Measurements from ENCODE around the gene COMMD10. TPM values are rescaled to one million over a fixed set of nuclear protein-coding genes. Genes with fewer than 3 reads are reported as not detected.

The COMMD10 gene
- total and polyA plus RNA-seq, 2 of the 8 experiments (the other 6 are each of a cell fraction or from before 2014, with no cell fraction given) = 16.5 to 43.4 TPM

- H2AFZ ChIP-seq (ENCODE audit: low read length) = no peak overlapping the region
- no peak overlapping the region for H2BK120ac ChIP-seq (replicated peaks; ENCODE audit: low read depth, low read length)
- no peak overlapping the region for H3K56ac ChIP-seq (replicated peaks; ENCODE audit: insufficient read length, low read depth, low read length)
- H3K4me2 ChIP-seq (ENCODE audit: insufficient read depth in 1 of 2, low read depth in 2 of 2, low read length in 2 of 2) = no peak overlapping the region
- H3K79me2 ChIP-seq (ENCODE audit: control insufficient read depth in 1 of 2, insufficient read depth in 2 of 2, low read length in 2 of 2) = no peaks in the 10 kb centered on the region
- H3K9ac ChIP-seq (replicated peaks in 1 of 4; ENCODE audit: extremely low read depth in 1 of 4, low read depth in 3 of 4, low read length in 3 of 4) = no peak overlapping the region
- no peaks in the 10 kb centered on the region for H3K4me1 ChIP-seq (replicated peaks in 1 of 4; ENCODE audit: control insufficient read depth in 3 of 4, insufficient read depth in 4 of 4, low read length in 3 of 4)
- H3K9me3 ChIP-seq (ENCODE audit: insufficient read depth in 2 of 2, low read depth in 1 of 2, low read length in 1 of 2) = no peaks in the 10 kb centered on the region; a peak in 1 of 4 replicates
- H3K14ac ChIP-seq (ENCODE audit: insufficient read length) = no peak overlapping the region
- no peak overlapping the region for H3K4me3 ChIP-seq (ENCODE audit: extremely low read depth in 1 of 4, insufficient read depth in 2 of 4, low read depth in 3 of 4, low read length in 4 of 4)
- H3K27ac ChIP-seq (ENCODE audit: low read depth, low read length) = no peak overlapping the region
- no peak for TF ChIP-seq SRF (IDR thresholded peaks at IDR 0.05; ENCODE audit: low read depth, low read length)
- TF ChIP-seq SAP30 (IDR thresholded peaks at IDR 0.05; ENCODE audit: insufficient read depth, insufficient replicate concordance, low read length) = no peak
- no peak for TF ChIP-seq POLR2AphosphoS5 (IDR thresholded peaks at IDR 0.05; ENCODE audit: low read depth, low read length)
- TF ChIP-seq, protein P1, sequence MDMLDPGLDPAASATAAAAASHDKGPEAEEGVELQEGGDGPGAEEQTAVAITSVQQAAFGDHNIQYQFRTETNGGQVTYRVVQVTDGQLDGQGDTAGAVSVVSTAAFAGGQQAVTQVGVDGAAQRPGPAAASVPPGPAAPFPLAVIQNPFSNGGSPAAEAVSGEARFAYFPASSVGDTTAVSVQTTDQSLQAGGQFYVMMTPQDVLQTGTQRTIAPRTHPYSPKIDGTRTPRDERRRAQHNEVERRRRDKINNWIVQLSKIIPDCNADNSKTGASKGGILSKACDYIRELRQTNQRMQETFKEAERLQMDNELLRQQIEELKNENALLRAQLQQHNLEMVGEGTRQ (IDR thresholded peaks at IDR 0.05; ENCODE audit: low read length) = no peak
- TF ChIP-seq RFX5 (IDR thresholded peaks at IDR 0.05; ENCODE audit: borderline replicate concordance, low read depth, low read length) = no peak
- TF ChIP-seq SP4 (IDR thresholded peaks at IDR 0.05; ENCODE audit: low read length) = no peak
- TF ChIP-seq KDM1A (IDR thresholded peaks at IDR 0.05; ENCODE audit: borderline replicate concordance, low read length) = no peak
- TF ChIP-seq NANOG (IDR thresholded peaks at IDR 0.05; ENCODE audit: insufficient read depth, low read depth, low read length, poor library complexity, severe bottlenecking) = no peak
- no peak for TF ChIP-seq RXRA (IDR thresholded peaks at IDR 0.05; ENCODE audit: insufficient read depth, low read depth, low read length)
- no peak for TF ChIP-seq CHD1 (IDR thresholded peaks at IDR 0.05; ENCODE audit: low read depth, low read length)
- no peak for TF ChIP-seq RBBP5 (IDR thresholded peaks at IDR 0.05; ENCODE audit: borderline replicate concordance, low read depth, low read length)
- no peak for TF ChIP-seq EP300 (IDR thresholded peaks at IDR 0.05; ENCODE audit: borderline replicate concordance in 1 of 2, low read depth in 2 of 2, low read length in 2 of 2)
- H4K5ac ChIP-seq (ENCODE audit: insufficient read length, low read depth, low read length) = no peak overlapping the region
- no peak overlapping the region for H3K4ac ChIP-seq (replicated peaks; ENCODE audit: insufficient read length, low read depth, low read length)
- H3K27me3 ChIP-seq (replicated peaks in 1 of 4; ENCODE audit: control insufficient read depth in 3 of 4, extremely low read depth in 1 of 4, insufficient read depth in 3 of 4, low read length in 3 of 4) = no peaks in the 10 kb centered on the region
- no peak overlapping the region for H4K91ac ChIP-seq (replicated peaks; ENCODE audit: insufficient read length, low read length)
- H2BK20ac ChIP-seq (ENCODE audit: low read length) = no peak overlapping the region
- H2BK12ac ChIP-seq (ENCODE audit: low read depth, low read length) = no peak overlapping the region
- no peaks in the 10 kb centered on the region for H3K79me1 ChIP-seq (ENCODE audit: low read depth, low read length)
- no peak overlapping the region for H2AK5ac ChIP-seq (ENCODE audit: low read depth, low read length)
- ChIA-PET CTCF (ENCODE audit: partially characterized antibody) (interaction anchor here (0.9 to 2.2 kb wide), 2 partner anchors 10 to 33 kb away, joined by 4 to 5 read pairs; no protein-coding TSS in a partner anchor), POLR2A (ENCODE audit: partially characterized antibody) (no interaction called here)
- H3K23me2 ChIP-seq (ENCODE audit: low read depth, low read length) = no peaks in the 10 kb centered on the region
- no peak overlapping the region for H2BK5ac ChIP-seq (ENCODE audit: low read depth, low read length)
- H2BK15ac ChIP-seq (ENCODE audit: low read length) = no peak overlapping the region
- FAIRE-seq (no peak), DNase-seq (ENCODE audit: low read depth in 1 of 2, low spot score in 2 of 2) (no peak)
- H4K20me1 ChIP-seq (replicated peaks in 1 of 2; ENCODE audit: control insufficient read depth in 1 of 2, insufficient read depth in 2 of 2, low read length in 2 of 2) = no peaks in the 10 kb centered on the region
- H3K36me3 ChIP-seq (ENCODE audit: control insufficient read depth in 2 of 4, insufficient read depth in 4 of 4, low read length in 3 of 4) = peaks cover 0 to 3% (median 0%) of the 10 kb centered on the region in 4 experiments; a peak in 1 of 8 replicates
- H3K23ac ChIP-seq (ENCODE audit: insufficient read length) = no peak overlapping the region
- no peak overlapping the region for H4K8ac ChIP-seq (ENCODE audit: extremely low read depth, insufficient read depth, low read length)
- H3K18ac ChIP-seq (ENCODE audit: extremely low read depth, low read length) = no peak overlapping the region
Measured at GRCh38 chr5:116249648-116250047, 164.8 kb downstream of the COMMD10 start.

Measured in H1 (cell line).